CD4-positive, alpha-beta memory T cell (primary cell): ENCODE results near the gene HS6ST3. TPM values are rescaled to one million over a fixed set of nuclear protein-coding genes. Genes with fewer than 3 reads are reported as not detected.

ENCODE experiments used
- CTCF ChIA-PET: fragments of 350-600 bp; sonication (Branson Sonifier 250); formaldehyde crosslinking; loops from one replicate; lab custom pipeline; 2021; ENCODE audit warnings: inconsistent platforms; ENCODE audit not compliant: partially characterized antibody; lab: Charles Lee
- POLR2A ChIA-PET: fragments of 350-600 bp; sonication (Branson Sonifier 250); formaldehyde crosslinking; loops from one replicate; lab custom pipeline; 2021; ENCODE audit not compliant: partially characterized antibody; lab: Charles Lee
- DNase-seq, 5 donors: peaks; one replicate each; pipeline versions ENCODE4 v3.0.0 to v3.0.0-alpha.2; 2020 to 2022; ENCODE audit warnings: mixed read lengths in 1 of 5
- H3K27ac ChIP-seq: one replicate; pipeline ENCODE4 v1.7.0; 2013; ENCODE audit warnings: low read depth, low read length
- H3K27me3 ChIP-seq: 2 replicates; pipeline ENCODE4 v1.7.0; 2013; ENCODE audit warnings: mild to moderate bottlenecking, low read length, moderate library complexity; ENCODE audit not compliant: insufficient read depth
- H3K36me3 ChIP-seq: 2 replicates; pipeline ENCODE4 v1.7.0; 2013; ENCODE audit warnings: mild to moderate bottlenecking, low read length, moderate library complexity; ENCODE audit not compliant: insufficient read depth
- H3K4me1 ChIP-seq: 2 replicates; pipeline ENCODE4 v1.7.0; 2013; ENCODE audit warnings: mild to moderate bottlenecking, low read length, moderate library complexity; ENCODE audit not compliant: insufficient read depth
- H3K4me3 ChIP-seq, 2 donors: one replicate each; pipeline ENCODE4 v1.7.0; 2013; ENCODE audit warnings: low read length in 2 of 2, mild to moderate bottlenecking in 1 of 2
- H3K9me3 ChIP-seq, 2 donors: one replicate each; pipeline ENCODE4 v1.7.0; 2013; ENCODE audit warnings: low read length in 2 of 2, control low read depth in 1 of 2; ENCODE audit not compliant: control insufficient read depth in 1 of 2
- H3K27ac Mint-ChIP-seq, 7 donors: one replicate each; pipeline ENCODE4 v1.8.0; 2020 to 2021; ENCODE audit warnings: mixed read lengths in 7 of 7, mild to moderate bottlenecking in 6 of 7, inconsistent platforms in 3 of 7, moderate library complexity in 3 of 7
- H3K27me3 Mint-ChIP-seq, 2 donors: one replicate each; pipeline ENCODE4 v1.8.0; 2020 to 2021; ENCODE audit warnings: mixed read lengths in 2 of 2
- H3K36me3 Mint-ChIP-seq, 2 donors: one replicate each; pipeline ENCODE4 v1.8.0; 2020 to 2021; ENCODE audit warnings: mixed read lengths in 2 of 2, inconsistent platforms in 1 of 2, mild to moderate bottlenecking in 1 of 2
- H3K4me1 Mint-ChIP-seq, 4 donors: one replicate each; pipeline ENCODE4 v1.8.0; 2020 to 2021; ENCODE audit warnings: mixed read lengths in 4 of 4, mild to moderate bottlenecking in 1 of 4
- H3K4me3 Mint-ChIP-seq, 8 donors: one replicate each; pipeline ENCODE4 v1.8.0; 2020 to 2021; ENCODE audit warnings: mixed read lengths in 8 of 8, mild to moderate bottlenecking in 7 of 8, moderate library complexity in 6 of 8, inconsistent platforms in 3 of 8
- H3K9me3 Mint-ChIP-seq, 8 donors: one replicate each; pipeline ENCODE4 v1.8.0; 2020 to 2021; ENCODE audit warnings: mixed read lengths in 8 of 8, mild to moderate bottlenecking in 5 of 8, inconsistent platforms in 3 of 8, moderate library complexity in 1 of 8
- intact Hi-C: fragments of 100-400 bp; cut with micrococcal nuclease; formaldehyde crosslinking; loops from one replicate; pipeline ENCODE4 v1.15.1; 2023
- polyA plus RNA-seq, 2 donors: library from polyadenylated mRNA; unstranded; fragments of 300-500 nt; fragmentation: Illumina TruSeq; gene quantifications; one replicate each; pipeline ENCODE4 v1.2.3, GENCODE V29; 2021
- total RNA-seq, 2 experiments: library from RNA; stranded (reverse); gene quantifications; one replicate each; pipeline ENCODE4 v1.2.3, GENCODE V29; 2021

The HS6ST3 gene
- total and polyA plus RNA-seq, 4 experiments from 2014 or later, result not detected

GRCh38 chr13:96795670-96796069, 705.8 kb downstream of the HS6ST3 start:
- H3K4me1 ChIP-seq, result no peaks in the 10 kb centered on the region
- Mint-ChIP-seq H3K27me3 (peaks cover 0 to 1% of the 10 kb centered on the region in 2 donors), H3K27ac (no peak overlapping the region), H3K36me3 (no peaks in the 10 kb centered on the region), H3K4me3 (no peak overlapping the region), H3K4me1 (no peaks in the 10 kb centered on the region), H3K9me3 (peaks cover 0 to 7% (median 0%) of the 10 kb centered on the region in 8 donors)
- no peak overlapping the region for H3K4me3 ChIP-seq
- ChIA-PET CTCF (no interaction called here), POLR2A (no interaction called here)
- no peaks in the 10 kb centered on the region for H3K27me3 ChIP-seq
- H3K27ac ChIP-seq, result no peak overlapping the region
- no peak for DNase-seq
- intact Hi-C loops, result no loop called here
- no peaks in the 10 kb centered on the region for H3K36me3 ChIP-seq
- no peaks in the 10 kb centered on the region for H3K9me3 ChIP-seq

DNA sequence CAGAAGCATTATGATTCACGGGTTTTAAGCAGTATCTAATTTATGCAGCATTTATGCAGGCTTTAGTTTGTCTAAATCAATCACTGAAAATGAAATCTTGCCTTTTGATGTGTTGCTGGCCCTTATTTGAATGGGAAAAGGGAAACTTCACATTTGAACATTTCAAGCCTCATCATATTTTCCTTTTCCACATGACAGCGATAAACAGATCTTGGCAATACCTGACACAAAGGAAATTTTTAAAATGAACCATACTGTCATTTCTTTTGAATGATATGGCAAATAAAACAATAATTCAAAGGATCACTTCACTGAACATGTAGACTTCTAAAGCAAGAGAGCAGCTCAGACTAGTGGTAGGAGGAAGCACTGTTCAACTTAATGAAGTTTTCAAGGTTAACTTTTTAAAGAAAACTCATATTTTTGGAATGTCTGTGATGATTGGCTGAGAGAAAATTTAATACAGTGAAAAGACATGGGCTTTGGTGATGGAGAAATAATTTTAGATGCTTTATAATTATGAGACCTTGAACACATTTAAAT, 706.3 kb downstream of the HS6ST3 start:
- Histone ChIP-seq H3K9me3 (no peaks in the 10 kb centered on the region), H3K36me3 (no peaks in the 10 kb centered on the region), H3K27me3 (no peaks in the 10 kb centered on the region), H3K4me3 (no peak overlapping the region), H3K4me1 (no peaks in the 10 kb centered on the region), H3K27ac (no peak overlapping the region)
- Mint-ChIP-seq H3K36me3 (no peaks in the 10 kb centered on the region), H3K4me3 (no peak overlapping the region), H3K9me3 (peaks cover 0 to 9% (median 0%) of the 10 kb centered on the region in 8 donors), H3K27me3 (peaks cover 0 to 1% of the 10 kb centered on the region in 2 donors), H3K4me1 (no peaks in the 10 kb centered on the region), H3K27ac (no peak overlapping the region)
- no peak for DNase-seq
- intact Hi-C loops, result no loop called here
- ChIA-PET POLR2A (no interaction called here), CTCF (no interaction called here)

DNA sequence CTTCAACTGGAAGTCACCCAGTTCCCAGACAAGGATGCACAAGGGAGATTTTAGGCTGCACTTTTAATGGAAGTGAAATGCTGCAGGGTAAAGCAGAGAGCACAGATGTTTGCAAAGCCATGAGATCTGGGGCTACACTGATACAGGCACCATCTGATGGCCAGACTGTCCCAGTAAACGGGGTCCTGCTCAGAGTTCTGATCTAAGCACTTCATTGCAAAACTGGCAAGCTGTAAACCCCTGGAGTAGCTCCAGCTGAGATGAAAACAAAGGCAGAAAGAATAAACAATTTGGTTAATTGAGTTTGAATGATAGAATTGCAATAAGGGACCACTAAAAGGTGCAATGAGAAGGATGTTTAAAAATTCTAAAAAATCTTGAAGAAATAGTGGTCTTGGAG, 707.2 kb downstream of the HS6ST3 start:
- no peaks in the 10 kb centered on the region for H3K4me1 Mint-ChIP-seq
- no peaks in the 10 kb centered on the region for H3K36me3 ChIP-seq
- POLR2A ChIA-PET, result no interaction called here
- CTCF ChIA-PET, result no interaction called here
- no peak overlapping the region for H3K27ac ChIP-seq
- no peaks in the 10 kb centered on the region for H3K27me3 ChIP-seq
- H3K36me3 Mint-ChIP-seq, result no peaks in the 10 kb centered on the region
- no peak for DNase-seq
- H3K4me3 Mint-ChIP-seq, result no peak overlapping the region
- intact Hi-C loops, result no loop called here
- H3K9me3 ChIP-seq, result no peaks in the 10 kb centered on the region
- peaks cover 0 to 1% of the 10 kb centered on the region in 2 donors for H3K27me3 Mint-ChIP-seq
- peaks cover 0 to 9% (median 0%) of the 10 kb centered on the region in 8 donors for H3K9me3 Mint-ChIP-seq
- no peak overlapping the region for H3K27ac Mint-ChIP-seq
- no peak overlapping the region for H3K4me3 ChIP-seq
- H3K4me1 ChIP-seq, result no peaks in the 10 kb centered on the region

DNA sequence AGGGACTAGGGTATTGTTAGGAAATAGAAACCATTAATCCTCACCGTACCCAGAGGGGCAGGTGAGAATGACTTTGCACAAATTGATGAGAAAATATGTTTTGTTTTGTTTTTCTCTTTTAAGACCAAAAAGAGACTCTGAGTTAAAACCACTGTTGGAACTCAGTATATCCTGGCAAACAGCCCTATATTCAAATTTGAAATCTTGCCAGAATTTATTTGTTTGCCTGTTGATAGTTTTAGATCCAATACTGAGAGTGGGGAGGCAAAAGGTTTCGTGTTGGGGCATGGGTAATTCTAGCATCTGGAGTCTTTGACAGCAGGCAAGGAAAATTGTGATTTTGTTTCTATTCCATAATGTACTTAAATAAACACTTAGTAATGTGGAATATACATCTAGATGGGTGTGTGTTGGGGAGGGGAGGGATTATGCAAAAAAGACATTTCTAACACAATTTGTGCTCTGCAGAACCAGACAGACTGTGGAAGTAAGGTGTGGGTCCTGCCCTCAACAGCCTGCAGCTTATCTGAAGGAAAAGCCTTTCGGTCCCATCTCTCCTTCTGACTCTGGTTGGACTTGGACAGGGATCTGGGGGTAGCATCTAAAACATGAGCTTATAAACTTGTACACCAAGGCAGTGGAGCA, 713.7 kb downstream of the HS6ST3 start:
- H3K27ac ChIP-seq, result no peak overlapping the region
- H3K27ac Mint-ChIP-seq, result peak overlapping the region in 1 of 7 donors; percentile 86
- ChIA-PET POLR2A (no interaction called here), CTCF (no interaction called here)
- intact Hi-C loops, result no loop called here
- H3K4me1 Mint-ChIP-seq, result no peaks in the 10 kb centered on the region
- H3K27me3 Mint-ChIP-seq, result peaks cover 0 to under 1% of the 10 kb centered on the region in 2 donors
- no peak overlapping the region for H3K4me3 ChIP-seq
- H3K4me1 ChIP-seq, result no peaks in the 10 kb centered on the region
- no peaks in the 10 kb centered on the region for H3K36me3 ChIP-seq
- H3K4me3 Mint-ChIP-seq, result no peak overlapping the region
- H3K36me3 Mint-ChIP-seq, result no peaks in the 10 kb centered on the region
- no peak for DNase-seq
- no peaks in the 10 kb centered on the region for H3K9me3 ChIP-seq
- peaks cover 0 to 5% (median 3%) of the 10 kb centered on the region in 8 donors for H3K9me3 Mint-ChIP-seq
- H3K27me3 ChIP-seq, result no peaks in the 10 kb centered on the region

DNA sequence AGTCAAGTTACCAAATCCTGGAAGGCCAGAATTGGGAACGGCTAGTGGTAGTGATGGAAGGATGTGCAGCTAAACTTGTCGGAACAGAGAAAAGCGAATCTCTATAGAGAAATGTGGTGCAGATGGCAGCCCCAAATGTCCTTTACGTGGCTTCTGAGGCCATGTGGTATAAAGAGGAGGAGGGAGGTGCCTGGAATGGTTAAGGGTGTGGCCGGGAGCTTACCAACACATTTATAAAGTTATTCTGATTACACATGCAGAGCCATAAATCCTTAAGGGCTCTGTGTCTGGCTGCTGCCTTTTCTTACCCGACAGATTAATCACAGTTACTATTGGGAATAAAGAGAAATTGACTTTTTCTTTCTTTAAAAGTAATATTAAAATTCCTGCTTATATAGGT, 714.3 kb downstream of the HS6ST3 start:
- H3K27ac Mint-ChIP-seq, result peak overlapping the region in 1 of 7 donors; percentile 86

DNA sequence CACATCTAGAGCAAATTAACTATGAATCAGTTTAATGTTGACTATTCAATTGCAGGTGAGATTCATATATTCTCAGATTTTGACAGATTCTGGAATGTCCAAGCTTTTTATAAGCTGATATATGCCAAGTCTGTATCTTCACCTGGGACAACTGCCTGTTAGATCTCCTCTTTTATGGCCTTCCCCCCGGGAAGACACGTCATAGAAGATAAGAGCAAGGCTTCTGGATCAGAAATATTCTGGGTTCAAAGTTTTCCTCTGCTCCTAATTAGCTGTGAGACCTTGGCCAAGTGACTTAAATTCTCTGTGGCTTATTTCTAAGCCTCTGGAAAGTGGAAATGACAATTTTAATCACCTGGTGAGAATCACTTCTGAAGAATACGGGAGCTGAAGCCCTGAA, 716.8 kb downstream of the HS6ST3 start:
- CTCF ChIA-PET, result no interaction called here
- Mint-ChIP-seq H3K27ac (no peak overlapping the region), H3K4me3 (no peak overlapping the region), H3K27me3 (no peaks in the 10 kb centered on the region), H3K36me3 (no peaks in the 10 kb centered on the region), H3K4me1 (no peaks in the 10 kb centered on the region), H3K9me3 (peaks cover 0 to 4% (median 0%) of the 10 kb centered on the region in 8 donors)
- Histone ChIP-seq H3K27me3 (no peaks in the 10 kb centered on the region), H3K9me3 (no peaks in the 10 kb centered on the region), H3K4me1 (no peaks in the 10 kb centered on the region), H3K4me3 (no peak overlapping the region), H3K36me3 (no peaks in the 10 kb centered on the region), H3K27ac (no peak overlapping the region)
- no peak for DNase-seq
- intact Hi-C loops, result no loop called here
- POLR2A ChIA-PET, result no interaction called here

More for the DNA sequence above, 714.3 kb downstream of the HS6ST3 start:
- Mint-ChIP-seq H3K4me1 (no peaks in the 10 kb centered on the region), H3K27me3 (no peaks in the 10 kb centered on the region), H3K4me3 (no peak overlapping the region), H3K36me3 (no peaks in the 10 kb centered on the region), H3K9me3 (peaks cover 0 to 5% (median 3%) of the 10 kb centered on the region in 8 donors)
- Histone ChIP-seq H3K36me3 (no peaks in the 10 kb centered on the region), H3K4me3 (no peak overlapping the region), H3K27ac (no peak overlapping the region), H3K4me1 (no peaks in the 10 kb centered on the region), H3K27me3 (no peaks in the 10 kb centered on the region), H3K9me3 (no peaks in the 10 kb centered on the region)
- DNase-seq, result no peak
- intact Hi-C loops, result no loop called here
- CTCF ChIA-PET, result no interaction called here
- POLR2A ChIA-PET, result no interaction called here

- Histone ChIP-seq H3K9me3 (no peaks in the 10 kb centered on the region), H3K36me3 (no peaks in the 10 kb centered on the region), H3K27me3 (no peaks in the 10 kb centered on the region), H3K4me1 (no peaks in the 10 kb centered on the region), H3K4me3 (no peak overlapping the region), H3K27ac (no peak overlapping the region)
- intact Hi-C loops, result no loop called here
- H3K9me3 Mint-ChIP-seq, result peaks cover 0 to 4% (median 0%) of the 10 kb centered on the region in 8 donors
- H3K27ac Mint-ChIP-seq, result no peak overlapping the region
- DNase-seq, result no peak
- POLR2A ChIA-PET, result no interaction called here
- no peaks in the 10 kb centered on the region for H3K36me3 Mint-ChIP-seq
- no peak overlapping the region for H3K4me3 Mint-ChIP-seq
- H3K4me1 Mint-ChIP-seq, result no peaks in the 10 kb centered on the region
- no peaks in the 10 kb centered on the region for H3K27me3 Mint-ChIP-seq
- CTCF ChIA-PET, result no interaction called here
Measured at GRCh38 chr13:96809366-96810096, 719.6 kb downstream of the HS6ST3 start.
